Measurements from ENCODE around the gene LRRN4CL.
"Not testable (repeated sequence)": the region's sequence is repeated elsewhere in the genome, so short reads cannot be mapped to it uniquely, and the experiment has no call there.

Gene LRRN4CL

GRCh38 chr11:62709247-62710000 lies 20.1 kb upstream of the LRRN4CL start:
- DNase-seq (ENCODE audit: low read depth) = no peak

GRCh38 chr11:62708793-62709192 lies 19.5 kb upstream of the LRRN4CL start:
- no peak for DNase-seq (ENCODE audit: low read depth)

- no peak for DNase-seq (ENCODE audit: low read depth)
These were observed 19.1 kb upstream of the LRRN4CL start for GRCh38 chr11:62708392-62708791.

DNA sequence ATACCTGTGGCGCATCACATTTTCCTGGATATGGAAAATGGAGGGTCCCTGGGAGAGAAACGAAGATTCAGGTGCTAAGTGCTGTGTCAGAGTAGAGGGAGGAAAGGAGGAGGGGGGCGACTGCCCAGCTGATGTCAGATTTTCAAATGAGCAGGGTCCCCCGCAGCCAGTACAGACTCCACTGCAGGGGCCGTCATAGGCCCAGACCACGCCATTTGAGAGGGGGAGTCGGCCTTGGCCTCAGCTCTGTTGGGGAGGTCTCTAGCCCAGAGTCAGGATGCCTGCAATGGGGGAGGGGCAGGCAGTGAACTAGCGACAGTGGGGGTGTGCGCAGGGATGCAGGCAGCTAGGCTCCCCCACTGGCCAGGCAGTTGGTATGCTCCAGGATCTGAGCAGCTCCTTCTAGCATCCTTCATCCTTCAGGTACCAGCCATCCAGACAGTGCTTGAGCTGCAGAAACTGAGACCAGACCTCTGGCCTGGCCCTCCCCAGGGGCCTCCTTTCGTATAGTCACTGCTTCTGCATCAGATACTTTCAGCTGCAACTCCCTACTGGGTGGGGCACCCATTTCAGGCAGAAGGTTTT lies 18.0 kb upstream of the LRRN4CL start, which contains the start of the genes BSCL2 and GNG3:
TSS of gene BSCL2 (minus strand) at position 148 of the 585 bp plus-strand sequence. CDS start 229 bp downstream, outside the sequence.
TSS of gene GNG3 (plus strand) at position 400 of the 585 bp plus-strand sequence. CDS start 620 bp downstream, outside the sequence.
- no peak for DNase-seq (ENCODE audit: low read depth)

- DNase-seq (ENCODE audit: low read depth) = no peak
These were observed 17.5 kb upstream of the LRRN4CL start for GRCh38 chr11:62706850-62707247.

- DNase-seq (ENCODE audit: low read depth) = peak; percentile 60
These were observed 16.8 kb upstream of the LRRN4CL start for GRCh38 chr11:62705880-62706849.

DNA sequence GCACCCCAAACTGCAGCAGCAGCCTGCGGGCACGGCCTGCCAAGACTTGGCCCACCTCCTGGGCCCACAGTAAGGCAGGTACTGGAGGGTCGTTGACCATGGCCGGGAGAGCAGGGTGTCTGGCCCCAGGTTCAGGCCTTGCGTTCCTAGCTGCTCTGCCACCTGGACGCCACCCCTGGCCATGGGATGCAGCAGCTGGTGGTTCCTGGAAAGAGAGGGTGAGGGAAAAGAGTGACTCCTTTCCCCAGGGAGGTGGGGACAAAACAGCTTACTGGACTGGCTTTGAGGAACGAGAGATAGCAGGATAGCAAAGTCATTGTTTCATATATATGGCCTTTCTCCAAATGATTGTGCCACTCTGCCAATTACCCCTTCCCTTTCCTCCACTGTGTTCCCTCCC lies 16.1 kb upstream of the LRRN4CL start:
- DNase-seq (ENCODE audit: low read depth) = no peak

- DNase-seq (ENCODE audit: low read depth) = not testable (repeated sequence)
These were observed 14.6 kb upstream of the LRRN4CL start for GRCh38 chr11:62703921-62704320.

DNA sequence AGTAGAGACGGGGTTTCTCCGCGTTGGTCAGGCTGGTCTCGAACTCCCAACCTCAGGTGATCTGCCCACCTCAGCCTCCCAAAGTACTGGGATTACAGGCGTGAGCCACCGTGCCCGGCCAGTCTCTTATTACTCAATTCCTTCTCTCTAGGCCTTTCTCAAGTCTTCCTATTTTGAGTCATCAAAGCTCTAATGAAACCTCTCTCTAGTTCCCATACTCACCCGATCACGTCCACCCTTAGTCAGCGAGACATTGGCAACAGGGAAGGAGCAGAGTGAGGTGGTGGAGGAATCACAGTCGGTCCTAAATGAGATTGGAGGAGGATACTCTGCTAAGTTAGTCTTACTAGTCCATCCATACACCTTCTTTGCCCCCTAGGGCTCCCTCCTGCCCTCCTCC lies 12.9 kb upstream of the LRRN4CL start:
- DNase-seq (ENCODE audit: low read depth) = no peak

GRCh38 chr11:62694455-62695167 lies 5.3 kb upstream of the LRRN4CL start:
- DNase-seq (ENCODE audit: low read depth) = no peak

GRCh38 chr11:62693624-62694023 lies 4.3 kb upstream of the LRRN4CL start:
- not testable (repeated sequence) for DNase-seq (ENCODE audit: low read depth)

DNA sequence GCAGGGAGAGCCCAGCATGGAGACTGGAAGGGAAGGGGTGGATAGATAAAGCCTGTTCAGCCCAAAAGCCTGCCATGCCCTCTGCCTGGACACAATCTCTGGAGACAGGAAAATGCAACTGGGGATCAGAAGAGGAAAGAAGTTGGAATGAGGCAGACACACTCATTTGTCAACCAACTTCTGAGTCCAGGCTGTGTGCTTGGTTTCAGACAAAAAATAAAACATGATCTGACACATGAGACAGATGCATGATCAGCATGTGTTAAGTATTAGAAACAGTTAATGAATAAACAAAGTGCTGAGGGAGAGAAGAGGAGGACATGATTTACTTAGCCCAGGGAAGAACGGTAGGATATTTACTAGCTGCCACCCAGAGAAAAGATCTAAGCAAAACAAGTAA lies 839 bp downstream of the LRRN4CL start:
- no peak for DNase-seq (ENCODE audit: low read depth)

DNA sequence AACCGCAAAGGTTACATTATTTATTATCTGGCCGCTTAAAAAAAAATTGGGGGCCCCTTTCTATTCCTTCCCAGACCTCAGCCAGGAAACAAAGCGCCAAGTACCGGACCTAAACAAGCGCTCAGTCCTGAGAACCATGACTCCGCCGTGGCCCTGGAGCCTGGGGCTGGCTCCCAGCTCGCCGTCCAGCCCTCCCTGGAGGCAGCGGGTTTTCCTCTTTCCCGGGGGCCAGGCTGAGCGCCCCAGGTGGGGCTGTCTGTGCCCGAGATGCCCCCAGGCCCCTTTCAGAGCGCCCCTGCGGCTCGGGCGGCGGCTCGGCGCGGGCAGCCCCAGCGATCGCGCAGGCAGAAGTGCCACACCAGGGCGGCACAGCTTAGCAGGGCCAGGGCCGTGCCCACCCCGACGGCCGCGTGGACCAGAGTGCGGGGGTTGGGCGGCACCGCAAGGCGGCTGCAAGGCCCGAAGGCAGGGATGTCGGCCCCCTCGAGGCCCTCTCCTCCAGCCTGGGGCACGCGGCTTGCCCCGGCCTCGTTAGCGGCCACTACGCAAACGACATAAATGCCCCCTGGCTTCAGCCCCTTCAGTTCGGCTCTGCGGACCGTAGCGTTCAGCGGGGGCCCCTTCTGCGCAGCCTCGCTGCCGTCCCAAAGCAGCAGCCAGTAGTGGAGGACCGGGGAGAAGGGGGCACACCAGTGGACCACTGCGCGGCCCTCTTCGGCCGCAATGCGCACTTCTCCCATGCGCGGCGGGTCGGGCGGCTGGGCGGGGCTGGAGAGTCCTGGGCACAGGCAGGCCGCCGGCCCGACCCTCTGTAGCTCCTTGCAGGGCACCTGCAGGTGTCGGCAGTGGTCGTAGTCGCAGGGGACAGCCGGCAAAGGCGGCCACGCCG lies 1.6 kb downstream of the LRRN4CL start:
- no peak for DNase-seq (ENCODE audit: low read depth)

DNA sequence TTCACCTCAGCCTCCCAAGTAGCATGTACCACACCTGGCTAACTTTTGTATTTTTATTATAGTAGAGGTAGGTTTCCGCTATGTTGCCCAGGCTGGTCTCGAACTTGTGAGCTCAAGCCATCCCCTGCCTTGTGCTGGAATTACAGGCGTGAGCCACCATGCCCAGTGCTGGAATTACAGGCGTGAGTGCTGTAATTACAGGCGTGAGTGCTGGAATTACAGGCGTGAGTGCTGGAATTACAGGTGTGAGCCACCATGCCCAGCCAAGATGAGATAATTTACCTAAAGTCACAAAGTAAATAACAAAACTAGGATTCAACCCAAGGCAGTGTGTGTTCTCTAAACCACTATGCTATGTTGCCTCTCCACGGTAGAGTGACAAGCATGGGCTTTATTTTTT lies 6.8 kb downstream of the LRRN4CL start:
- no peak for DNase-seq (ENCODE audit: low read depth)

DNA sequence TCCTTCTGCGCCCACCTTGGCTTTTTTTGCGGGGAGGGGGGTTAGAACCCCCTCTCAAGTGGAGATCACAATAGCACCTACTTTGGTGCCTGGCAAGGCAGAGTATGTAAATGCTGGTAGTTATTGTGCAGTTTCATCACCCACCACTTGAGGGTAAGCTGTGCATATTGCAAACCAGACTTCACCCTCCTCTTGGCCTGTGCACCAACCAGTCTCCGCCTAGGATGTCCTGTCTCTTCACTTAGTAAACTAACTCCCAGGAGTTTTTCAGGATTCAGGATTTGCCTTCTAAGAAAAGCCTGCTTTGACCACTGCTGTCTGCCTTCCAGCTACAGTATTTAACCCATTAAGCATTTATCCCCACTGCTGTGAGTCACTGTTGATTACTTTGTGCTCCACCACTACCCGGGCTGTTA lies 8.5 kb downstream of the LRRN4CL start:
- no peak for DNase-seq (ENCODE audit: low read depth)

DNA sequence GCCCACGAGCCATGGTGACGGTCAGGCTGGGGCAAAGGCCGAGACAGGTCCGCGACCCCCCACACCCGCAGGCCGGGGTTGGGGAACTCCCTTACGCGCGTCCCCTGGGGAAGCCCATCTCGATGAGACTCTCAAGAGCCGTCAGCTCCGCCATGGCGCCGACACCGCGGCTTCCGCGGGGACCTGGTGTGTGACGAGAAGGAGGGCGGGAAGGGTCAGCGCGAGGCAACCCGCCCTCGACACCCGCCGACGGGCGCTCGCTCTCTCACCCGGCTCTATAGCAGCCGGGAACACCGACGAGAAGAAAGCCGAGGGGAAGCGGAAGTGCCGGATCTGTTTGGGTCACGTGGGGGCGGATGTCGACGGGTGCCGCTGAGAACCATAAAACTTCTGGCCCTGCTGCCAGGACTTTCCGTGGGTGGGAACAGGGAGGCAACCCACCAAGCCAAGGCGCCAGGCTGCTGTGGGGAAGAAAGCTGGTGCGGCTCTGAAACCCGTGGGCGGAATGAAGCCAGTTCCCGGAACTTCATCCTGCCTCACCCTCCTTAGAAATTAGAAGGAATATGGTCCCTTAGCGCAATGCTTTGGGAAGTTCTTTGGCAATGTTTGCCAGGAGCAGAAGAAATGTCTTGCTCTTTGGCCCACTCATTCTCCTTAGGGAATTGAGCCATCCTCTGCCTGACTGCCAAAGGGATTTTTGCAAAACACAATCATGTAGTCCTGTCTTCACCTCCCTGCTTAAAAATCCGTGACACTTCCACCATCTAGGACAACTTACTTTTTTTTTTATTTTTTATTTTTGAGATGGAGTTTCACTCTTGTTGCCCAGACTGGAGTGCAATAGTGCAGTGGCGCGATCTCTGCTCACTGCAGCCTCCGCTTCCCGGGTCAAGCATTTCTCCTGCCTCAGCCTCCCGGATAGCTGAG lies 10.3 kb downstream of the LRRN4CL start, which contains the start of gene UBXN1:
TSS of gene UBXN1 (minus strand) at position 304 of the 927 bp plus-strand sequence. CDS start at position 154, 150 bp downstream.
- no peak for DNase-seq (ENCODE audit: low read depth)

DNA sequence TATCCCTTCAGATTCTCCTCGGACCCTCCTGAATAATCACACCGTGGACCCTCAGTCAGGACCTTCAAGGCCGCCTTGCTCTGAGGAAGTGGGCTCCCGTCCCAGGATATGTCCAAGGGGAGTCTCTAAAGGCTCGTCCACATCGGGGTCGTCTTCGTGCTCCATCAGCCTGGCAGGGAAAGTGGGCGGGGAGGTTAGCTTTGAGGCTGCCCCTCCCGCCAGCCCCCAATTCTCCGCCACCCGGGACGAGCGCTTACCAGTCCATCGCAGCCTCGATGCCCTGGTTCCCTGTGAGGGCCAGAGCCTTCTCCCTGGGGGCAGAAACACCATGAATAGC lies 10.9 kb downstream of the LRRN4CL start:
- DNase-seq (ENCODE audit: low read depth) = no peak

- no peak for DNase-seq (ENCODE audit: low read depth)
These were observed 11.6 kb downstream of the LRRN4CL start for GRCh38 chr11:62677714-62678113.

GRCh38 chr11:62677156-62677555 lies 12.2 kb downstream of the LRRN4CL start:
- no peak for DNase-seq (ENCODE audit: low read depth)

GRCh38 chr11:62676698-62677097 lies 12.6 kb downstream of the LRRN4CL start:
- DNase-seq (ENCODE audit: low read depth) = no peak
